Measurements from ENCODE around the gene IL1RAPL1. TPM values are rescaled to one million over a fixed set of nuclear protein-coding genes. Genes with fewer than 3 reads are reported as not detected.

IL1RAPL1 gene
- total and polyA plus RNA-seq, 2 donors (not counting 3 experiments of a cell fraction or from before 2014, with no cell fraction given): 0.79 to 1.3 TPM

- TF ChIP-seq MAX (IDR thresholded peaks at IDR 0.05; ENCODE audit: insufficient read depth, insufficient read length) (no peak), FOS (IDR thresholded peaks at IDR 0.05; ENCODE audit: borderline replicate concordance, insufficient read depth, low read length) (no peak), POLR2A (IDR thresholded peaks at IDR 0.05; ENCODE audit: low read depth, low read length) (no peak), MYC (IDR thresholded peaks at IDR 0.05; ENCODE audit: low read depth, low read length) (no peak), JUN (IDR thresholded peaks at IDR 0.05; ENCODE audit: borderline replicate concordance, insufficient read depth, insufficient read length, low read depth) (no peak), EZH2 (IDR thresholded peaks at IDR 0.05; ENCODE audit: borderline replicate concordance, low read depth, low read length, severe bottlenecking) (no peak), GATA2 (IDR thresholded peaks at IDR 0.05; ENCODE audit: insufficient read depth, insufficient read length, low read depth, low read length) (no peak), POLR2AphosphoS5 (IDR thresholded peaks at IDR 0.05; ENCODE audit: insufficient read depth, low read depth, low read length) (no peak), CTCF (IDR thresholded peaks at IDR 0.05; ENCODE audit: extremely low read depth in 1 of 2, insufficient read depth in 1 of 2, low read depth in 1 of 2, low read length in 2 of 2) (no peak)
- H3K27ac ChIP-seq (ENCODE audit: insufficient read depth, low read depth, low read length): no peak overlapping the region
- intact Hi-C loops (cut with micrococcal nuclease) (no loop called here), dilution Hi-C loops (cut with MboI; ENCODE audit: extremely low pct_ligation_motif_present, low sequenced_read_pairs) (no loop called here)
- H3K27me3 ChIP-seq (ENCODE audit: control insufficient read depth in 2 of 2, insufficient read depth in 2 of 2, low read length in 2 of 2): no peaks in the 10 kb centered on the region
- no peaks in the 10 kb centered on the region for H4K20me1 ChIP-seq (replicated peaks; ENCODE audit: control insufficient read depth, extremely low read depth, insufficient read depth, low read length)
- no peaks in the 10 kb centered on the region for H3K4me1 ChIP-seq (ENCODE audit: control insufficient read depth, extremely low read depth, insufficient read depth, low read length)
- no peaks in the 10 kb centered on the region for H3K36me3 ChIP-seq (ENCODE audit: control insufficient read depth in 2 of 2, extremely low read depth in 1 of 2, insufficient read depth in 2 of 2, low read length in 2 of 2)
- H3K4me2 ChIP-seq (ENCODE audit: insufficient read depth, low read length): no peak overlapping the region
- no peaks in the 10 kb centered on the region for H3K9me3 ChIP-seq (replicated peaks; ENCODE audit: control insufficient read depth, insufficient read depth, low read length)
- no peak overlapping the region for H3K9ac ChIP-seq (replicated peaks; ENCODE audit: extremely low read depth, insufficient read depth, low read length)
- no TSS peak for BruUV-seq (replicated peaks)
- no peak overlapping the region for H2AFZ ChIP-seq (ENCODE audit: low read depth, low read length)
- no peak for DNase-seq (ENCODE audit: low read depth, low spot score)
- H3K4me3 ChIP-seq (replicated peaks in 1 of 3; ENCODE audit: insufficient read depth in 1 of 3, low read depth in 1 of 3, low read length in 3 of 3): no peak overlapping the region
- no peak for FAIRE-seq
- ChIA-PET CTCF (interaction anchor here (0.5 to 1.4 kb wide), 2 partner anchors 20 to 22 kb away, joined by 3 to 5 read pairs; no protein-coding TSS in a partner anchor), POLR2A (no interaction called here)
- H3K9me1 ChIP-seq (replicated peaks; ENCODE audit: control insufficient read depth, extremely low read depth, insufficient read depth, low read length): no peaks in the 10 kb centered on the region
- H3K79me2 ChIP-seq (ENCODE audit: control insufficient read depth, insufficient read depth, low read length): no peaks in the 10 kb centered on the region
Observed at GRCh38 chrX:29066516-29066915, 479.3 kb downstream of the IL1RAPL1 start.

Data from endothelial cell of umbilical vein (primary cell).